A673 (cell line): ENCODE measurements around the gene GRAMD2A. TPM values are rescaled to one million over a fixed set of nuclear protein-coding genes. Genes with fewer than 3 reads are reported as not detected.

Source experiments
- BruUV-seq: library from RNA; stranded (reverse); fragments of 400-500 nt; replicated peaks from 2 replicates; lab custom pipeline; 2021; lab: Mats Ljungman, UMichigan
- CTCF ChIA-PET: fragments of 300-600 bp; sonication (Branson Sonifier 250); formaldehyde crosslinking; loops from one replicate; lab custom pipeline; 2022; ENCODE audit warnings: antibody characterized with exemption; lab: Charles Lee
- POLR2A ChIA-PET: fragments of 300-600 bp; sonication (Branson Sonifier 250); formaldehyde crosslinking; loops from one replicate; lab custom pipeline; 2022; ENCODE audit warnings: antibody characterized with exemption; ENCODE audit not compliant: low non-redundant PET; lab: Charles Lee
- DNase-seq: peaks from one replicate; pipeline ENCODE4 v3.0.0-alpha.2; 2015; ENCODE audit warnings: low spot score
- H3K27ac ChIP-seq: fragments of 200-600 bp; sonication (generic); 2 replicates; pipeline ENCODE4 v1.5.1; 2016; ENCODE audit warnings: mixed run types, low read depth, mild to moderate bottlenecking, mixed read lengths, antibody characterized with exemption, low read length; ENCODE audit not compliant: poor library complexity, severe bottlenecking
- H3K27me3 ChIP-seq: fragments of 200-600 bp; sonication (generic); replicated peaks from 2 replicates; pipeline ENCODE4 v1.6.1; 2017; ENCODE audit warnings: mixed run types, low read depth, mild to moderate bottlenecking, mixed read lengths, antibody characterized with exemption, low read length; ENCODE audit not compliant: insufficient read depth, poor library complexity
- H3K36me3 ChIP-seq: fragments of 200-600 bp; sonication (generic); 2 replicates; pipeline ENCODE4 v1.6.1; 2016; ENCODE audit warnings: mixed run types, mild to moderate bottlenecking, mixed read lengths, antibody characterized with exemption, low read length; ENCODE audit not compliant: insufficient read depth, poor library complexity, severe bottlenecking
- H3K4me1 ChIP-seq: fragments of 200-600 bp; sonication (generic); 2 replicates; pipeline ENCODE4 v1.6.1; 2017; ENCODE audit warnings: mixed run types, mild to moderate bottlenecking, mixed read lengths, antibody characterized with exemption, low read length; ENCODE audit not compliant: insufficient read depth, poor library complexity, severe bottlenecking
- H3K4me3 ChIP-seq: fragments of 200-600 bp; sonication (generic); 2 replicates; pipeline ENCODE4 v1.5.1; 2016; ENCODE audit warnings: low read depth, mixed run types, mild to moderate bottlenecking, mixed read lengths, low read length; ENCODE audit not compliant: poor library complexity, severe bottlenecking
- H3K9me3 ChIP-seq: fragments of 200-600 bp; sonication (generic); 2 replicates; pipeline ENCODE4 v1.6.1; 2016; ENCODE audit warnings: mixed run types, low read depth, mild to moderate bottlenecking, mixed read lengths, antibody characterized with exemption, low read length; ENCODE audit not compliant: poor library complexity, severe bottlenecking
- EZH2 ChIP-seq: fragments of 200-600 bp; sonication (generic); IDR thresholded peaks from 2 replicates; pipeline ENCODE4 v1.6.1; 2017; ENCODE audit warnings: borderline replicate concordance, low read depth, mild to moderate bottlenecking, mixed read lengths, antibody characterized with exemption, low read length; ENCODE audit not compliant: poor library complexity, severe bottlenecking
- intact Hi-C: fragments of 100-400 bp; cut with micrococcal nuclease; formaldehyde crosslinking; loops from one replicate; pipeline ENCODE4 v1.10.0; 2022; ENCODE audit not compliant: unreplicated experiment
- total RNA-seq: library from RNA; stranded (reverse); gene quantifications from 2 replicates; pipeline ENCODE4 v1.2.3, GENCODE V29; 2021
- TF ChIP-seq, protein P1 (sequence below): fragments of 300-800, 200-600 bp; sonication (generic); conservative IDR thresholded peaks from 2 replicates; pipeline ENCODE4 v1.5.1; 2017; ENCODE audit warnings: low read depth, mild to moderate bottlenecking, antibody characterized with exemption, low read length, moderate library complexity, mixed read lengths

The GRAMD2A gene
- total RNA-seq, 1 experiment from 2014 or later: 0.43 TPM

DNA sequence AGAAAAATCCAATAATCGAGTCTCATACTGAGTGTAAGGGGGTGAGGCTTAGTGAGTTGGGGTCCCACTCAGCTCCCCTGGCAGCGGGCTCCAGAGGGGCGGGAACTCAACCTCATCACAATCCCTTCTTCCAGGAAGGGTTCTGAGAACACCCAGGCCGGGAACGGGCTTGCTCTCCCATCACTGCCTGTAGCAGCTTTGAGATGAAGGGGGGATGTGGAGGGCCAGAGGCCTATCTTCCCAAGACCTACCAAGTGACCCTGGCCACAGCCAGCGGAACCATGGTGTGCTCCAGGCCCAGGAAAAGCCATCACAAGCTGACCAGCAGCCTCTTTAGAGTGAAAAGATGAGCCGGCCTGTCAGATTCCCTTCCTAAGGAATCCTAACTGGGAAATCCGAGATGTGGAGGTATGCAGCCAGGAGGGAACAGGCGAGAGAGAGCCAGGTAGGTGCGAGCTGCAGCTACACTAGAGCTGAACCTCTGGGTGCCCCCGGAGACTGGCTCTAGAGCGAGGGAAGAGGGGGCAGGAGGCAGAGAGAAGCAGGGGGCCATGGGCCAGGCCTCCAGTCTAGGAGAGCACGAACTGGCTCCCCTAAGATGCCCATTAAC lies 18.5 kb downstream of the GRAMD2A start:
- ChIA-PET CTCF (no interaction called here), POLR2A (no interaction called here)
- Histone ChIP-seq H3K9me3 (no peaks in the 10 kb centered on the region), H3K27me3 (peaks cover 6% of the 10 kb centered on the region), H3K27ac (no peak overlapping the region), H3K36me3 (no peaks in the 10 kb centered on the region), H3K4me1 (no peaks in the 10 kb centered on the region), H3K4me3 (no peak overlapping the region)
- DNase-seq: no peak
- intact Hi-C loops: no loop called here
- BruUV-seq: no TSS peak
- TF ChIP-seq, protein P1, sequence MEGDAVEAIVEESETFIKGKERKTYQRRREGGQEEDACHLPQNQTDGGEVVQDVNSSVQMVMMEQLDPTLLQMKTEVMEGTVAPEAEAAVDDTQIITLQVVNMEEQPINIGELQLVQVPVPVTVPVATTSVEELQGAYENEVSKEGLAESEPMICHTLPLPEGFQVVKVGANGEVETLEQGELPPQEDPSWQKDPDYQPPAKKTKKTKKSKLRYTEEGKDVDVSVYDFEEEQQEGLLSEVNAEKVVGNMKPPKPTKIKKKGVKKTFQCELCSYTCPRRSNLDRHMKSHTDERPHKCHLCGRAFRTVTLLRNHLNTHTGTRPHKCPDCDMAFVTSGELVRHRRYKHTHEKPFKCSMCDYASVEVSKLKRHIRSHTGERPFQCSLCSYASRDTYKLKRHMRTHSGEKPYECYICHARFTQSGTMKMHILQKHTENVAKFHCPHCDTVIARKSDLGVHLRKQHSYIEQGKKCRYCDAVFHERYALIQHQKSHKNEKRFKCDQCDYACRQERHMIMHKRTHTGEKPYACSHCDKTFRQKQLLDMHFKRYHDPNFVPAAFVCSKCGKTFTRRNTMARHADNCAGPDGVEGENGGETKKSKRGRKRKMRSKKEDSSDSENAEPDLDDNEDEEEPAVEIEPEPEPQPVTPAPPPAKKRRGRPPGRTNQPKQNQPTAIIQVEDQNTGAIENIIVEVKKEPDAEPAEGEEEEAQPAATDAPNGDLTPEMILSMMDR: no peak
- TF ChIP-seq EZH2: no peak

DNA sequence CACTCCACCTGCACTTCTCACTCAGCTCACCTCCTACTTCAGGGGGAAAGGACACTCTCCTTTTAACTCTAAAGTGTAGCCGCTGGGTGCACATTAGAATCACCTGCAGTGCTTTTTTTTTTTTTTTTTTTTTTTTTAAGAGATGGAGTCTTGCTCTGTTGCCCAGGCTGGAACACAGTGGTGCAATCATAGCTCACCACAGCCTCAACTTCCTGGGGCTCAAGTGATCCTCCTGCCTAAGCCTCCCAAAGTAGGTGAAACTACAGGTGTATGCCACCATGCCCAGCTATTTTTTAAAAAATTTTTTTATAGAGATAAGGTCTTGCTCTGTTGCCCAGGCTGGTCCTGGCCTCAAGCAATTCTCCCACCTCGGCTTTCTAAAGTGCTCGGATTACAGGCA lies 20.8 kb downstream of the GRAMD2A start:
- TF ChIP-seq EZH2: no peak
- TF ChIP-seq, protein P1: no peak
- POLR2A ChIA-PET: no interaction called here
- intact Hi-C loops: no loop called here

GRCh38 chr15:72176159-72176558 lies 21.4 kb downstream of the GRAMD2A start:
- BruUV-seq: no TSS peak
- CTCF ChIA-PET: interaction anchor here (0.6 kb wide), 1 partner anchor 71 kb away, joined by 4 read pairs; no protein-coding TSS in a partner anchor
- POLR2A ChIA-PET: interaction anchor here (0.7 kb wide), 1 partner anchor 116 kb away, joined by 3 read pairs; no protein-coding TSS in a partner anchor

More for the DNA sequence above, 20.8 kb downstream of the GRAMD2A start:
- Histone ChIP-seq H3K9me3 (no peaks in the 10 kb centered on the region), H3K4me3 (no peak overlapping the region), H3K4me1 (no peaks in the 10 kb centered on the region), H3K27me3 (no peaks in the 10 kb centered on the region), H3K27ac (no peak overlapping the region), H3K36me3 (no peaks in the 10 kb centered on the region)
- no TSS peak for BruUV-seq
- CTCF ChIA-PET: no interaction called here
- DNase-seq: no peak

More at GRCh38 chr15:72176159-72176558, 21.4 kb downstream of the GRAMD2A start:
- DNase-seq: no peak
- no peak overlapping the region for H3K27ac ChIP-seq
- TF ChIP-seq EZH2: no peak
- TF ChIP-seq, protein P1: no peak
- no peaks in the 10 kb centered on the region for H3K36me3 ChIP-seq
- no peaks in the 10 kb centered on the region for H3K4me1 ChIP-seq
- intact Hi-C loops: no loop called here
- no peak overlapping the region for H3K4me3 ChIP-seq
- no peaks in the 10 kb centered on the region for H3K27me3 ChIP-seq
- no peaks in the 10 kb centered on the region for H3K9me3 ChIP-seq
